HG02610 (cell line): ENCODE results near the gene PRKCH.
"Not testable (repeated sequence)": the region's sequence is repeated elsewhere in the genome, so short reads cannot be mapped to it uniquely, and the experiment has no call there.

Experiments used
- ATAC-seq: cut with Tn5 transposase; IDR thresholded peaks from one replicate; pipeline ENCODE4 v1.9.1; 2021; ENCODE audit warnings: mild to moderate bottlenecking, moderate library complexity; ENCODE audit not compliant: unreplicated experiment

The PRKCH gene

DNA sequence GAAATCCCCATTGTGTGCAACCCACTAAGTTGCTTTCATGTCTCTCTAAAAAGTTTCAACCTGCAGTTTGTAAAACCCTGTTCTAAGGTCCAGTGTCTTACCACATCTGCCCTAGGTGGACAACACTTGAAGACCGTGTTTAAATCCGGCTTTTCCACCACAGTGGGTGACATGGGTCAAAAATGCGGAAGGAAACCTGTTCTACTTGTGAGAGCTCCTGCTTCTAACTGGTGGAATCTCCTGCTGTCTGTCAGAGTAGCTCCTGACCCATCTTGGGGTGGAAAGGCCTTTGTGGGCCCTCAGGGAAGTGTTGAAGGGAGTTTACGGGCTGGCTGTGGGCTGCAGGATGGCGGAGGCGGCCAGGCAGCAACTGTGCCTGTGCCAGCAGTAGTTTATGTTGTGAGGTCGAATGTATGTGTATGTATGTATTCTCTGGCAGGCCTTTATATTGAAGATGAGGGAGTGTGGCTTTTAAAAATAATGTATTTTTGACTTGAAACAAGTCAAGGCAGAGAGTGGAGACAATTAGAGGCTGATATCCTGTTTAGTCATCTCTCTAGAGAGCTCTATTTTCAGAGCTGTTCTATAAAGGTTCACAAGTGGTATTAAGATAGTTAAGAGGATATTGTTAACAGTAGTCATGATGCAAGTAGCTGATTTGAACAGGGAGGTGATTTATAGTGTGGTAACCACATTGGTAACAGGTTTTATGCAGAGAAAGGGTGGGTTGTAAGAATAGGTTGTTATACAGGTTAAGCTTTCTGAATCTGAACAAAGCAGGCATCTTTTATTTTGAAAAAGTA, 67.0 kb downstream of the PRKCH start:
- peak; percentile 70 for ATAC-seq

- no peak for ATAC-seq
Measured at GRCh38 chr14:61388976-61389576, 67.7 kb downstream of the PRKCH start.

GRCh38 chr14:61391119-61391518, 69.7 kb downstream of the PRKCH start:
- ATAC-seq, result no peak

GRCh38 chr14:61392297-61392696, 70.9 kb downstream of the PRKCH start:
- ATAC-seq, result no peak

- no peak for ATAC-seq
Measured at GRCh38 chr14:61394542-61394941, 73.2 kb downstream of the PRKCH start.

- ATAC-seq, result no peak
Measured at GRCh38 chr14:61395115-61395725, 73.8 kb downstream of the PRKCH start.

- no peak for ATAC-seq
Measured at GRCh38 chr14:61396279-61396678, 74.9 kb downstream of the PRKCH start.

DNA sequence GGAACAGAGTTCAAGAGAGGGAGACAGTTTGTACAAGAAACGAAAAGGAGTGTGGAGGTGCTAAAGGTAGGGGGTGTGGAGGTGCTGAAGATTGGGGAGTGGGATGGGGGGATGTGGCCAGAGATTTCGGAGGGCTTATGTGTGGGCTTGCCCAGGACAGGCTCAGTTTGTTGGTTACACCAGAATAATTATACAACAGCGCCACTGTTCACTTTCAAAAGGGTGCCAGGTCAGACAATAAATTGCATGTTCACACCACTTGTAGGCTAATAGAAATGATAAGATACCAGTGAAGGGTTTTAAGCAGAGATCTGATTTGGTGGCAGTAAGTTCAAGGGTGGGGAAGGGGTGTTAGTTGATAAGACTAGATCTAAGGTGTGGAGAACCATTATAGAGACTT, 75.3 kb downstream of the PRKCH start:
- no peak for ATAC-seq

GRCh38 chr14:61397615-61398014, 76.2 kb downstream of the PRKCH start:
- no peak for ATAC-seq

DNA sequence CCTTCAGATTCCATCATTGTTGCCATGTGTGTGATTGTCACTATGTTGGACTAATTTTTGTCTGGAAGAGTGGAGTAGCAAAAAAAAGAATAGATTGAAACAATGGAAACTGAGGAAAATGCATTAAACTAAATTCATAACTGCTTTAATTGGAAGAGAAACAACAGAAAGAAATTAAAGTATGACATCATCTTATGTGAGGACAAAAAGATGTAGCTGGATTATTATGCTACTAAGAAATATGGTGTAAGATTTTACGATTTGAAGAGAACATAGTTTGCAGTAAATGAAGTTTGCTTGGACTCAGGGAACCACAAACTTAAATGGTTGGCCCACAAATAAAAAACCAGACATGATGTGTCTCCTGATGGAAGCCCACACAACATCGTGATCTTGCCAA, 76.8 kb downstream of the PRKCH start:
- no peak for ATAC-seq

DNA sequence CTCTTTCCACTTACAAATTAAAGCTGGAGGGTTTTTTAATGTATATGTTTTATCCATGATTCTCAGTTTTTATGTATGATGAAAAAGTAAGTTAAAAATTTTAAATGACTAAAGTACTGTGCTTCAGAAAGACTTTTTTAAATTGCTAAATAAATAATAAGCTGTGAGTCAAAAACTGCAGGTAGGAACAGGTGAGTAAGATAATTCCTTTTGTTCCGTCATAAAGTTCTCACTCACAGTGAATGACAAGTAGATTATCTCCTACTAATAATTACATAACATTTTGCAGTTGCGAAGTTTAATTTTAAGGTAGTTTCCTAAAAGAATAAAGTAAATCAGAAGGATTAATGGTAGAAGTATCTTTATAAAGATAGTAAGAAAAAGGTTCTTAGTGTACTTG, 78.0 kb downstream of the PRKCH start:
- ATAC-seq, result no peak

DNA sequence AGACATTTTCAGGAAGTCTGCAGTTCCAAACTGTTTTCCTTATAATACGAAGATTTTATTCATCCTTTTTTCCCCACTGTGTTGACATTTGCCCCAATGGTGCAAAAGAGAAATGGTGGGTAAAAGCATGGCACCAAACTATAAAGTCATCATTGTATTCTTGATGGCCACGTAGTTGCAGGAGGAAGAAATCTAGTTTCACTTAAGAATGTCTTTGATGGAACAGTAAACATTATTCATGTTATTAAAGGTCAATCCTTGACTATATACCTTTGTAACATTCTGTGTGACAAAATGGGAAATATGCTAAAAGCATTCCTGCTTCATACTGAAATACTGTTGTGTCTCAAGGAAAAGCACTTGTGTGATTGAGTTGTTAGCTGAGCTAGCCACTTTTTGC, 80.1 kb downstream of the PRKCH start:
- no peak for ATAC-seq

DNA sequence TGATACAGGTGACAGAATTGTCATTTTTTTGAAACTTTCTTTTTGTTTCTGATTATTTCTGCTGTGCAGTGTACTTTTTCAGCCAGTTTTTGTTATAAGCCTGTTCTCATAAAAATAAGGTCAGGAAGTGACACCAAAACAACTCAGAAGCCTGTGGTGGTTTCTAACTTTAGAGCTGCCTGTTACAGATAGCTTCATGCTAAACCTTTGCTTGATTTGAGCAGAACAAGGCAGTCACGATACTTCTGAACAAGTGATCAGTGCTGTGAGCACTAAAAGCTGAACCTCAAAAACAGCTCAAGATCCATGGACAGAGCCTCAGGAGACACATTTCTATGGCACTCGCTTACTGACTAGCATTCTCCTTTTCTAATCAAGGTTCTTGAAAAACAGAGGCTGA, 82.0 kb downstream of the PRKCH start:
- peak; percentile 72 for ATAC-seq

DNA sequence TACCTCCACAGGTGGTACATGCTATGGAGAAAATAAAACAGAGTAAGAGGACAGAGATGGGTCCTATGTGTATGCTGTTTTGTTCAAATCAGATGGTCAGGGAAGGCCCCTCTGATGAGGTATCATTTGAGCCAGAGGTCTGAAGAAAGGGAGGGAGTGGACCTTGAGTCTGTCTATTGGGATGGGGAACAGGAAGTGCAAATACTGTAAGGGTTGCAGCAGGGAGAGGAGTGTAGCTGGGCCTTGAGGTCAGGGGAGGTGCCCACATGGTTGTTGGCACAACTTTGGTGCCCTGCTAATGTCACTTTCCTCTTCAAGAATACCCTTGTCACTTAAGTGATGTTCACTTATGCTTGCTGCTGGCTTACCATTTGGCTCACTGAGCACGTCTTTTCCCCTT, 83.3 kb downstream of the PRKCH start:
- ATAC-seq, result no peak

DNA sequence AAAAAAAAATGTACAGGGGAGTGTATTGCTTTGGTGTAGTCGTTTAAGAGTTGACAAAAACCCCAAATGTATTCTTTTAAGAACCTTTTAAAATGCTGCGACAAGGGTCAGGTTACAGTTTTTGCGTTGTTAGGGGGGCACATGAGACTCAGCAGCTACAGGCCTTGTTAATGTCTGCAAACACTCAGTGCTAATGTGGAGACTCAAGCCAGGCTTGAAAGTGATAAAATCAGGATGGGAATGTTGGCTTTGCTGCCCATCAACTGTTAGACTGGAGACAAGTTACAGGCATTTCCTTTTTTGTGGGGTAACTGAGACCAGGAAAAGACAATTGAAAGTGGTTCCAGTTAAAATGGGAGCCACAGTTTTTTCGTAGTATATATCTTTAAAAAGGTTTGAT, 84.8 kb downstream of the PRKCH start:
- ATAC-seq, result no peak

- no peak for ATAC-seq
Measured at GRCh38 chr14:61406675-61407074, 85.3 kb downstream of the PRKCH start.

DNA sequence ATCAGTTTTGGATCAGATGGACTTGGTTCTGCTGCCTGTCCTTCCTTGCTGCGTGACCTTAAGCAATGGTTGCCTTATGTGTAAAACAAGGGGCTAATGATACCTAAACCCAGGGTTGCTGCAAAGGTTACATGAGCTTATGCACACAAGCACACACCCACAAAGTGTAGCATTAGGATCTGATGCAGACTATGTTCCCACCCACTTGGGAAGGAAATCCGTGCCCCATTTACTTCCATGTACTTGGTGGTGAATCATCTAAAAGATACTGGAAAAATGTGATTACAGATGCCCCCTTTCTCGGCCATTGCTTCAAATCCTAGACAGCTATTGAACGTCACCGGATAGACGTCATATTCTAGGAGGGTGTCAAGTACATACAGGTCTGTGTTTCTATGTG, 87.1 kb downstream of the PRKCH start:
- ATAC-seq, result no peak

- ATAC-seq, result no peak
Measured at GRCh38 chr14:61409782-61410181, 88.4 kb downstream of the PRKCH start.

DNA sequence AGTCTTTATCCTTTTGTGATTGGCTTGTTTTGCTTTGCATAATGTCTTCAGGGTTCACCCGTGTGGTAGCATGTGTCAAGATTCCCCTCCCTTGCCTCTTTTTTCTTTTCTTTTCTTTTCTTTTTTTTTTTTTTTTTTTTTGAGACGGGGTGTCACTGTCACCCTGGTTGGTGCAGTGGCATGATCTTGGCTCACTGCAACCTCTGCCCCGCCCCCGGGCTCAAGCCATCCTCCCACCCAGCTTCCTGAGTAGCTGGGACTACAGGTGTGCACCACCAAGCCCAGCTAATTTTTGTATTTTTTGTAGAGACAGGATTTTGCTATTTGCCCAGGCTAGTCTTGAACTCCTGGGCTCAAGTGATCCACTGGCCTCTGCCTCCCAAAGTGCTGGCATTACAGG, 94.6 kb downstream of the PRKCH start:
- ATAC-seq, result not testable (repeated sequence)

DNA sequence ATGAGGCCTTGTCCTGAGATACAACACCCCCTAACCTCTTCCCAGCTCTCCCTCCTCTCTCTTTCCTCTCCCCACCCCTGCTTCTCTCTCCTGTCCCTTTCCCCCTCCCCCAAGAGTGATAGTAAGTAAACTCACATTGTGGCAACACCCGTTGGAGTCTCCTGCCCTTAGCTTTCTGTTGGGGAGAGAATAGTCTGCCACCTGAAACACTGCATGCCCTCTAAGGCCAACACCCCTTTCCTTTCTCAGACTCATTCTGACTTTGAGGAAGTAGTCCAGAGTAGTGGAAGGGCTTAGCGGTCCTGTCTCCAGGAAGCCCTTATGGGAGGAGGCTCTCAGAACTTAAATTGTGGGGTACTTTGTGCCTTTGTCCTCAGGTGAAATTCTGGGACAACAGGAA, 95.2 kb downstream of the PRKCH start:
- ATAC-seq, result peak; percentile 70

DNA sequence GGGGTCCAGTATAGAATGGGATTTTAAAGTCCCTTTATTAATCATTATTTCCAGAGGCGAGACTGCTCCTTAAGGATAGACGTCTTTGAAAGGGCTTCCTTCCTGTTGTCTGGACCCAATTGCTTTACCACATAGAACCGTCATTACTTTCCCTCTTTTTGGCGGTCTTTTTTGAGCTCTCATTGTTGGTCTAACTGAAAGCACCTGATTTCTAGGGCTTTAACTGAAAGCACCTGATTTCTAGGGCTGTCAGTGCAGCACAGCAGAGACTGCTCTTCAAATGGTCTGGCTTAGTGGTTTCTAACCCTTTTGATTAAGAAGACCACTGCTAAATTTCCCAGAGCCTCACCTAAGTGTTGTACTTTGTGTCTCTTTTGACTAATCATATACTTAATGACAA, 95.8 kb downstream of the PRKCH start:
- no peak for ATAC-seq

DNA sequence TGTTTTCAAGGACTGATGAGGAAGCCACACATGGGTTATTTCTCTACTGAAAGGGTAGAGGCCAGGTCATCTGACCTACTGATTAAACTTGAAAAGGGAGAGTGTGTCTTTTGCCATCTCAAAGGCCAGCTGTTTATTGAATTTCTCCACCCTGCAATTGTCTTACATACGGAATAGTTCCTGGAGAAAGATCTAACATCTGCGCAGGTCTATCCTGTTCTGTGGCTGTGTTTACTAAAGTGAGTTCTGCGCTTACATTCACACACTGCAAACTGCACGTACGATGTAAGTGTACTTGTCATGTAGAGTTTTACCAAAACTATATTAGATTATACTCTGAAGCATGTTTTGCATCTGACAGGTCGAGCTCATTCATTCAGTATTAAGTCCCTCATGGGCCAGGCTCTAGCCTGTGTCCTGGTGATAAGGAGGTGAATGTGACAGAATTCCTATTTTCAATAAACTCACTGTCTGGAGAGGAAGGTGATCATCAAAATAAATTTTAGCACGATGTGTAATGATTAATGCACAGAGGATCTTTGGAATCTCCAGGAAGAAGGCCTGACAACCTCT, 96.6 kb downstream of the PRKCH start:
- ATAC-seq, result no peak
